ENCODE measurements around the gene NAV2.
A peak's percentile ranks its signal among the peaks of the same experiment; 100 is the strongest.

NAV2 gene, protein sequence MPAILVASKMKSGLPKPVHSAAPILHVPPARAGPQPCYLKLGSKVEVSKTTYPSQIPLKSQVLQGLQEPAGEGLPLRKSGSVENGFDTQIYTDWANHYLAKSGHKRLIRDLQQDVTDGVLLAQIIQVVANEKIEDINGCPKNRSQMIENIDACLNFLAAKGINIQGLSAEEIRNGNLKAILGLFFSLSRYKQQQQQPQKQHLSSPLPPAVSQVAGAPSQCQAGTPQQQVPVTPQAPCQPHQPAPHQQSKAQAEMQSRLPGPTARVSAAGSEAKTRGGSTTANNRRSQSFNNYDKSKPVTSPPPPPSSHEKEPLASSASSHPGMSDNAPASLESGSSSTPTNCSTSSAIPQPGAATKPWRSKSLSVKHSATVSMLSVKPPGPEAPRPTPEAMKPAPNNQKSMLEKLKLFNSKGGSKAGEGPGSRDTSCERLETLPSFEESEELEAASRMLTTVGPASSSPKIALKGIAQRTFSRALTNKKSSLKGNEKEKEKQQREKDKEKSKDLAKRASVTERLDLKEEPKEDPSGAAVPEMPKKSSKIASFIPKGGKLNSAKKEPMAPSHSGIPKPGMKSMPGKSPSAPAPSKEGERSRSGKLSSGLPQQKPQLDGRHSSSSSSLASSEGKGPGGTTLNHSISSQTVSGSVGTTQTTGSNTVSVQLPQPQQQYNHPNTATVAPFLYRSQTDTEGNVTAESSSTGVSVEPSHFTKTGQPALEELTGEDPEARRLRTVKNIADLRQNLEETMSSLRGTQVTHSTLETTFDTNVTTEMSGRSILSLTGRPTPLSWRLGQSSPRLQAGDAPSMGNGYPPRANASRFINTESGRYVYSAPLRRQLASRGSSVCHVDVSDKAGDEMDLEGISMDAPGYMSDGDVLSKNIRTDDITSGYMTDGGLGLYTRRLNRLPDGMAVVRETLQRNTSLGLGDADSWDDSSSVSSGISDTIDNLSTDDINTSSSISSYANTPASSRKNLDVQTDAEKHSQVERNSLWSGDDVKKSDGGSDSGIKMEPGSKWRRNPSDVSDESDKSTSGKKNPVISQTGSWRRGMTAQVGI (N-terminal part only)

DNA sequence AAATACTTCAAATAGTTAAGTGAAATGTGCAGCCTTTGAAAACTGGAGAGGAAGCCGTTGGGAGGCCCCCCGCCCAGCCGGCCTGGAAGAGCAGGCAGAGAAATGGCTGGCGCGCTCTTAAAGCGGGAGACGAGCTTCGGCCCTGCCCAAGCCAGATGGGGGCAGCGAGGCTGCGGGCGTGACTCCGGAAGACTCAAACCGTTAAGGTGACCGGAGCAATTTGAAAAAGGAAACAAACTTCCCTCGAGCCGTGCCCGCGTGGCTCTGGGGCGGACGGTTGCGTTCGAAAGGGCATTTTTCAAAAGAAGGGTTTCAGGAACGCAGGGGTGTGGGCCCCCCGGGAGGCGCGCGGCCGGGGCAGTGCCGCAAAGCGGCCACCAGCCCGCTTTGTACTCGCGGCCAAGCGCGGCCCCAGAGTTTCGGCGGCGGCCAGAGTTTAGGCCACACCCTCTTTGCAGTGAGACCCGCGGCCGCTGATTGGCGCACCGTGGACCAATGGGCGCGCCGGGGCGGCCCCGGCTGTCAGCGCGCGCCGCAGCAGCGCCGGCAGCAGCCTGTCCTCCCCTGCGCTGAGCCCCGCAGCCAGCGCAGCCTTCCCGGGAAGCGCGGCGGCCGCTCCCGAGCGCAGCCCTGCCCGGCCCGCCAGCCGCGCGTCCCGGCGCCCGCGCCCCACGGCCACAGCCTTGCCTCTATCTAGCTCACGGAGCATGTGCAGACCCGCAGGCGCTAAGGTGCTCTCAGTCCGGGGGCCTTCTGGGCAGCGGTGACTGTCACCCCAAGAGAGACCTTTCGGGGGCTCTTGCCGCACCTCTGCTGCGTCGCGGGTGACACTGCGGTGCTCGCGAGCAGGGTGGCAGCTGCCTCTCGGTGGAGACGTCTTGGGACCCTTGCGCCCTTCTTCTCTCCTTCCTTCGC lies at the start of gene NAV2:
TSS of gene NAV2 (plus strand) at position 557 of the 915 bp plus-strand sequence. CDS start 859 bp downstream, outside the sequence.
- peak; percentile 81 for DNase-seq

DNA sequence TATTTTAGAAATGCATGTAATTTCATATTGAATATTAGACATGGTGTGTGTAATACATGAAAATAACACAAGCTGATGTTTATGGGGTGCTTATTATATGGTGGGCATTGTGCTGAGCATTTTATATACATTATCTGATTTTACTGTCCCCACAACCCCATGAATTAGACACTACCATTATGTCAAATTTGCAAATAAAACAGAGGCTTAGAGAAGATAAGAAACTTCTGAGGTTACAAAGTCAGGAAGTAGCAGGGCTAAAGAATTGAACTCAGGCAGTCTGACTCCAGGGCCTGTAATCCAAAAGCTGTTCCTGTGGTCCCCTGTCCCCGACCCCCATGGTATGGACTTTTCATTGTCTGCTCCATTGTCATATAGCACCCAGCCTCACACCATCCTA lies 49.4 kb upstream of the NAV2 start:
- no peak for DNase-seq

DNA sequence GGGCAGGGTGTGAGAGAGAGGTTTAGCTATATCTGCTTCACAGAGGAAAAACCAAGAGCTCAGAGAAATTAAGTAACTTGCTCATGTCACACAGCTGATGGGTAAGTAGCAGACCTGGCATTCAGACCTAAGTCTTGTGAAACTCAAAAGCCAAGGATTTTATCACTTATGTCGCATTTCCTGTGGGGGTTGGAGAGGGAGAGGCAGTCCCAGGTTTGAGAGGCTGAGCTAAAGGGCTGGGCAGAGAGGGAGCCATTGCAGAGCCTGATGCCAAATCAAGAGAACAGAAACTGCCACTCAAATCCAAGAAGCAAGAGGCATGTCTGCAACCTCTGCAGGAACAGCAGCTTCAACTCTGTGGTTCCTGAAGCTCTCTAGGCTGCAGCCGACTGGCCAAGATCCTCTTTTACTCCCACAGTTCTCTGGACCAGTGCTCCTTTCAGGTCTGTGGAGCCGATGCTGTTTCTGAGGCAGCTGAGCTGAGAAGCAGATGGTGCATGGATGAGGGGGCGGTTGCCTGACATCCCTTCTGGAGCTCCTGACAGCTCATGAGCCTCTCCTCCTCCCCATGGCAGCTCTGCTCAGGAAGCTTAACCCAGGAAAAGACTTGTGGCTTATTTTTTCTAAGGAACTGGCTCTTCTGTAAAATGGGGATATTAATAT lies 47.6 kb upstream of the NAV2 start:
- DNase-seq = no peak

DNA sequence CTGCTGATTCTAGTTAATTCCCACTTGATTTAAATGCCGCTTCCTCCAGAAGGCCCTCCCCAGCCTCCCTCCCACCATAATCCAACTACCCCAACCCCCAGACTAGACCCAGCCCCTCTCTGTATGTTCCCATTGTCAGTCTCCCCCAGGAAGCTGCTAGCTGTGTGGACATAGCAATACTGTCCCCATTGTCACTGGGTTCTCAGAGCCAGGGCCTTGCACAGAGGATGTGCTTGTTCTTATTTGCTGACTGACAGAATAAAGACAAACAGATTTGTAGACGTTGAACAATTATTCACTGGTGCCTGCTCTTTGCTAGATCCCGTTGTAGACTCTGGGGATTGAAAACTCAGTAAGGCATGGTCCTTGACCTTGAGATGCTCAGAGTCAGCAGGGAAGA lies 45.7 kb upstream of the NAV2 start:
- no peak for DNase-seq

DNA sequence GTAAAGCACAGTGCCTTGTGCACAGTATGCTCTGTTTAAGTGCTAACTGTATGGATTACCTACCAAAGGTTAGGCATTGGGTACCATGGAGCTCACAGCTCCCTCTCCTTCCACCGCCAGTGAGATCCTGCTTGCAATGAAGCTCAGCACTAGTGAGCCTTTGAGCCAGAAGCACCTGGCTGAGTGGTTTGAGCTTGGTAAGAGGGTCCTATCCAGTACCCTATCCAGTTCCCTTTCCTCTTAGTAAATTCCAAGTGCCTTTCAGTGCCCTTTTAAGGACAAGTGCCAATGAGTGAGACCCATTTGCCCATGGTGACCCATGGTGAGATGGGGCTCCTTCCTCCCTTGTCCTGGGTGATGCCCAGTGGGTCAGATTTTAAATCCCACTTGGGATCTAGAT lies 43.1 kb upstream of the NAV2 start:
- no peak for DNase-seq

DNA sequence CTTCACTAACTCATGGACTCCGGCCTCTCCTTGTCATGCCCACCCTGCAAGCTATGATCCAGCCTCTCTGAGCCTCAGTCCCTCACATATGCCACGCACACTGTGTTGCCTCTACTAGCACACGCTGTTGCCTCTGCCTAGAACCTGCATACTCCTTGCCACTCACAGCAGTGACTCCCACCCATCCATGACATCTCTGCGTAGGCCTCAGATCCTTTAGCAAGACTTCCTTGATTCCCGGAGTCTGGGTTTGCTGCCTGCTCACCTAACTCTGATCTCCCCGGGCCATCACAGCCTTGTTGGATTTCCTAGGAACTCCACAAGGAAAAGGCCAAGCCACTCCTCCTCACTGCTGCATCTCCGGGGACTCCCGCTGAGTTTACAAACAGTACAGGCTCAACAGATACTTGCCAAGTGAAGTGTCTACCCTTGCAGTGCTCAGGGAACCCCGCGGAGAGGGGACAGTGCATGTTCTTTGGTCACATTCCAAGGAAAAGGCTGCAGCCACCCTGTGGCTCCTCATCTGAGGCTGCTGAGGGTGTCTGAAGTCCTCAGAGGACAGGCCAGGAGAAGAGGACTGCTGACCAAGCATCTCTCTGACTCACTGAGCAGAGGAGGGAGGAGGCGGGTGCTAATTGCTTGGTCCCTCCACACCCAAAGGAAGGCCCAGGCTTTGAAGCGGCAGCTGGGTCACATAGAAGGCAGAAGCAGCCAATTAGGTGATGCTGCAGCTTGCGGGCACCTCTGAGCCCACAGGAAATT lies 42.4 kb upstream of the NAV2 start:
- DNase-seq = no peak

DNA sequence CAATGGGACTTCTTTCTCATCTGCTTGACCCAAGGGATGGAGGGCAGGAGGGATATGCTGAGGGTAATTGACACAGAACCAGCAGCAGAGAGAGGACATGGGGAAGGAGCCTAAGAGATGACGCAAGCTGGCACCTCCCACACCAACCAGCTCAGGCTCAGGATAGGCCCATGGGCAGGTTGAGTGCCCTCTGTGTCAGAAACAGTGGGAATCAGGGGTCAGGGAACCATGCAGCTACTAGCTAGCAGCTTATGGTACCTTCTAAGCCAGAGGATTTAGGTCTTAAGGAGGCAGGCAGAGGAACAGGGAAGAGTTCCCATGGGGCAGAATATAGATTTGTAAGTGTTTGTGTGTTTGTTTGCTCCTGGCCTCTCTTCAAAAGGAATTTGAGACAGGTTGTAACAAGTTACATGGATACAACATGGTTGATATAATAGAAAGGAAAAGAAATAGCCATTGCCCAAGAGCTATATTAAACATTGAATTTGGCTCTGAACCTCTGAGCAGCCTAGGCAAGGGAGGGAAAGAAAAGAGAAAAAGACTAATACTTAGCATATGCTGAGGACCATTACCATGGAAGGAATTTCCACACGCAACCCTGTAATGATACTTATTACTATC lies 39.9 kb upstream of the NAV2 start:
- DNase-seq = no peak

DNA sequence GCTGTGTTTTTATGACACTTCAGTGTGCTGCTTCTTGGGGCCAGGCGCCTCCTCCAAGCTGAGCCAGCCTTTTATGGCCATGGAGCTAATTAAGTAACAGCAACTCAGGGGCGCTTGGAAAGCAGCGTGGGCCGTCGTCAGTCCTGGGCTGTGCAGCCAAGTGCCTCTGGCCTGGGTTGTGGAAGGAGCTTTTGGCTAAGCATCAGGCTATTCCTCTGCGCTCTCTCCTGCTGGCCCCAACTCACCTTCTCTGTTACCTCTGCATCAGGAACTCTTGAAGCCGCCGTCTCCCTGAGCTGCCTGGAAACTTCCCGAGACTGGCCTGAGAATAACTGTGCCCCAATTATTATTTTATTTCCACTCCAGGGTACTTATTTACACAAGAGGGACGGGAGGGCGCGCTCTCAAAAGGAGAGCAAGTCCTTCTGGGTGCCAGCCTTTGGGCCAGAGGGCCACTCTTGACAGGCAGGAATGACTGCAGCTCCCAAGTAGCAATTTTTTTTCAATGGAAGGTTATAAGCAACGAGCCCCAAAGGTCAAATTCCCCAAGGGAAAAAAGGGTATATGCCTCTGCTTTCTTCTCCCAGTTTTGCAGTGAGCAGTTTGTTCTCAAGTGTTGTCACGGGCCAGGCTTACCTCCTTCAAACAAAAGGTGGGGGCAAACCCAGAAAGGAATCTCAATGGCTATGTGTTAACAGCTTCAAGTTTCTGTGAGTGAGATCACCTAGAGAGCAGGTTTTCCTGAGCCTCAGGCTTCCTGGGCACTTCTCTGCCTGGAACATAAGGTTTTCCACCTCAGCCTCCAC lies 38.5 kb upstream of the NAV2 start:
- no peak for DNase-seq

DNA sequence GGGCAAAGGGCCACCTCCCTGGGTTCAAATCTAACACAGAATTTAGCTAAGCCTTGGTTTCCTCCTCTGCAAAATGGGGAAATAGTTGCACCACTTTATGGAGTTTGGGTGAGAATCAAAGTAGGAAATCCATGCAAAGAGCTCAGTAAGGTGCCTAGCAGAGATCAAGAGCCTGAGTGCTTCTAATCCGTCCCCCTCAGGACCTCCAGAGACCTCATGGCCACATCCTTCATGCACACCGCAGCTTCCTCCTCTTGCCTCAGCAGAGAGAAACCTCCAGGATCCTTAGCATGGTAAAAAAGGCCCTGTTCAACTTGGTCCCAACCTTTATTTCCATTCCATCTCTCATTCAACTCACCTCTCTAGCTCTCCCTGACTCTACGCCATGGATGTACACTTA lies 37.8 kb upstream of the NAV2 start:
- DNase-seq = no peak

DNA sequence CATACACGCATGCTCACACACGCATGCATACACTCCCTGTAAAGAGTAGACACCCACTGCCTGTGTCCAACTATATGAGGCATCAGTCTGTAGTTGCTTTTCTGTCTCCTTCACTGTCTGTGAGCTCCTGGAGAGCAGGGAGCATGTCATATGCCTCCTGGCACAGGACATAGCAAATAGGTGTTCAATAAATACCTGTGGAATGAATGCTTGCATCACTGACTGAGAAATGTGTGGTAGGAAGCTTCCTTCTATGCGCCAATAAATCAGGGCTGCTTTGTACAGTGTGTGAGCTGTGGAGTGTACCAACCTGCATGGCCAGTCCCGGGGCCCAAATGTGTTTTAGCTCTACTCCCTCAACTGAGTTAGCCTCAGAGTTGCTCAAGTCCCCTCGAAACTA lies 37.2 kb upstream of the NAV2 start:
- DNase-seq = no peak

DNA sequence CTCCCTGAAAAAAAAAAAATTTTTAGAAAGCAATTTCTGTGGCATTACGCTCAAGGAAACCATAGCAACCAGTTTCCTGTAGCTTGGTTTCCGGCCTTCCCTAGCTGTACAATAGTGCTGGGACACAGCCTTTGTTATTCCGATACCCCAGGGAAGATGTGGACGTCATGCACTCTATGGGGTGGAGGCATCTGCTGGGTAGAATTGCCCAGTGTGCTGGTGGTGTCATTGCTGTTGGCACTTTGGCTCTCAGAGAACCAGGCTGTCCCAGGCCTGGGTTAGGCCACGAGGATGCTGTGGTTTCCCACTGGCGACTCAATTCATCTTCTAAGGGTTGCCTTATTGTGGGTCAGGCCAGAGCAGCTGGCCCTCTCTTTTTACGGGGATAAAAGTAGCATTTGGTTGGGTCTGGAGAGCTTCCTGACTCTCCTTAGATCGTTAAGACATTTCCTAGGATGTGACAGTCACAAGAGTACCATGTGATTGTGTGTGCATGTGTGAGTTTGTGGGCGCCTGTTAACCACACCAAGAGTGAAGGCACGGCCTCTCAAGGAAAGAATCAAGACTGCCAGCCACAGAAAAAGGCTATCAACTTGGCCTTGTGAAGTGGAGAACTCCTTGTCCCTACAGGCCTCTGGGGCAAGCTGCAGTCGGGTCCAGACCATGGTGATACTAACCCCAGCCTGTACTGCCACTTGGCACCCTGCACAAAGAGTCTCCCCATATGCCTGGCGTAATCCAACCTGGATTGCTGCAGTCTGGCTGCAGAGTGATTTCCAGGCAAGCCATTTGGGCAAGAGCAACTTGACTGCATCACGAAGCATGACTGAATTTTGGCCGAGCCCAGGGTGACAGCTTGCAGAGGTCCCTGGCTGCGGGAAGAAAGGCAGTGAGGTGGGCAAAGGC lies 35.9 kb upstream of the NAV2 start:
- DNase-seq = no peak

DNA sequence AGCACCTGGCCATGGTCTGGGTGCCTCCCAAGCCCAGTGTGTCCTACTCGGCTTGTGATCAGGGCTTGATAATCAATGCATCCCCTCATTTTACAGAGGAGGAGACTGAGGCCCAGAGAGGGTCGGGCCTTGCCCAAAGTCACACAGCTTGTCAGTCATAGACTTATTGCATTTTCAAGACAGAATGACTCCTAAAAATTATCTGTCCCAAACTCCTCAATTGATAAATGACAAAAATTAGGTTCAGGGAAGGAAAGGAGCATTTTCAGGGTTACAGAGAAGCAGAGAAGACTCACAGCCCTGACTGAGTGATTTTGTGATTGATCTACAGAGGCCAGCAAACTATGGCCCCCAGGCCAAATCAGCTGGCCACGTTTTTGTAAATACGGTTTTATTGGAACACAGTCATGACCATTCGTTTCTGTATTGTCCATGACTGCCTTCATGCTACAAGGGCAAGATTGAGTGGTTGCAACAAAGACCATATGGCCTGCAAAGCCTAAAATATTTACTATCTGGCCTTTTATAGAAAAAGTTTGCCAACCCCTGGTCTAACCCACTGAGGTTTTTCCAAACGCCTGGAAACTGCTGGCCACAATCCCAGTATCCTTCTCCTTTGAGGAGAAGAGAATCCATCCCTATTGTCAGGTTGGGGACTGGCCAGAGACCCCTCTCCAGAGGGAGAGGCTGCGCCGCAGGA lies 35.1 kb upstream of the NAV2 start:
- no peak for DNase-seq

DNA sequence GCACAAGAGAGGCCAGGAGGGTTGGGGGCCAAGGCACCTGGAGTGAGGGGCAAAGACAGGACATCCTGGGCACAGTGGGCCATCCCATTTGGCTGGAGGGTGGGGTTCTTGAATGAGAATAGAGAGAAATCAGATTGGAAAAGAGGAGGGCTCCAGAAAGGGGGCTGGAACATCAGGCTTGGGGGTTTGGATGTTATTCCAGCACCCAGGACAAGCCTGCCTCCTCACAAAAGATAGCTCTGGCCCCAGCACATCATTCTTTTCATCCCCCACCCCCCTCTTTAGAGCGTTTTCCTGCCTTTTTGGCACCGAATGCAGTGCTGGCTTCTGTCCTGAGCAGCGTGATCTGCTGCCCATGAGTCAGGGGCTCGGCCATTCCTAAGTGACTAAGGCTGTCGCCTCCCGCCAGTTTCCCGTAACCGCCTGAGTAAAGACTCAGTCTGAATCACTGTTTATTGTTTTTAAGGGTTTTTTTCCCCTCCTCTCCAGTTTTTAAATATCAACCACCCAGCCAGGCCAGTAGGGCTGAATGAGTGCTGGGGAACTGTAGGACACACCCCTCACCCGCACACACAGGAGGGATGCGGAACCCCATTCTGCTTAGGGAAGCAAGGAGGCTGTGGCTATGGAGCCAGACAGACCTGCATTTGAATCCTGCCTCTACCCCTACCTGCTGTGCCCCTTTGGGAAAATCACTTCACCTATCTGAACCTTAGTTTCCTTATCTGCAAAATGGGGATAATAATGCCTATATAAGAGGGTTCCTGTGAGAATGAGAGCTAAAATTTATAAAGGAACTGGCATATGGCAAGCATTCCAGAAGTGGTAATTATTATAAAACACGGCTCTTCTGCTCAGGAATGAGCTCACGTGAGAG lies 32.4 kb upstream of the NAV2 start:
- no peak for DNase-seq

DNA sequence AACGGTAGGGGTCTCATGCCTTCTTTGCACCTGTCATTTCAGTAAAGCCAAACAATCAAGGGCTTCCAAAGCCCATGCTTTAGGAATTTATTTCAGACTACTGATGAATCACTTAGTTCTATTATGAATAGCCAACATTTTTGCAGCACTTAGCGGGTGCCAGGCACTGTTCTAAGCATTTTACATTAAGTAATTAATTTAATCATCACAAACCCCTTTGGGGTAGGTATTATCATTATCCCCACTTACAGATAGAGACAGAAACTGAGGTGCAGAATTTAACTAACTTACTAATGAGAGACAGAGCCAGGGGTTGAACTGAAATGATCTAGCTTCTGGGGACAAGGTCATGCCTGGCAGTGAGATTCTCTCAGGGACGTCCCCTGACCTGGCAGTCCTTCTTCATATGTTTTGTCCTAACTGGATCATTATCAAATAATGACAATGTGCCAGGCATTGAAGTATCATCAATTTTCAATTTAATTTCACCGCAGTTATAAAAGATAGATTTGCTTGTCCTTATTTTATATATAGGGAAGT lies 31.7 kb upstream of the NAV2 start:
- no peak for DNase-seq

DNA sequence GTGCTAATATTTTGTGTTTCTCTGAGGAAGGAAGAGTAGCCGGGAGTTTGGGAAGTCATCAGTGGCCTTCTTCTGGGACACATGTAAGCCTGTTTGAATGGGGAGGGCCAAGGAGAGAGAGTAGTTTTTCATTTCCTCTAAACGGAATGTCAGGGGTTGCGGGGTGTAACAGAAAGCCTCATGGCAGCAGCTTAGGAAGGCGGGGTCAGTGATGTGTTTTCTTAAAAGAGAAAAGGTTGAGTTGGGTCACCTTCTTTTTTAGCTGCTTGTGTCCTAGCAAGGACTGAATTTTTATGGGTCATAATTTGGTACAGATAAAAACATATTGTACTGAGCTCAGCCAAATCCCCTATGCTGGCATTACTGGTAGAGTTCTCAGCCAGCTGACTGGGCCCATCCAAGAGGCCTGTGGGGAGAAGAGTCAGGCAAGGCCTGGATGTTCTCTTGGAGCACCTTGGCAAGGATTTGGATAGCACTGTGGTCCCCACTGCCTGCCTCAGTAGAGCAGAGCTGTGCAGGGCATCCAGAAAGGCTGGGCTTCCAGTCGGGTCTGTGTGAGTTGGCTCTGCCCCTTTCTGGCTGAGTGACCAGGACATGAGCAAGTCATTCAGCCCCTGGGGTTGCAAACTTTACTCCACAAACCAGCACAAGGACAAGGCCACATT lies 29.4 kb upstream of the NAV2 start:
- no peak for DNase-seq

DNA sequence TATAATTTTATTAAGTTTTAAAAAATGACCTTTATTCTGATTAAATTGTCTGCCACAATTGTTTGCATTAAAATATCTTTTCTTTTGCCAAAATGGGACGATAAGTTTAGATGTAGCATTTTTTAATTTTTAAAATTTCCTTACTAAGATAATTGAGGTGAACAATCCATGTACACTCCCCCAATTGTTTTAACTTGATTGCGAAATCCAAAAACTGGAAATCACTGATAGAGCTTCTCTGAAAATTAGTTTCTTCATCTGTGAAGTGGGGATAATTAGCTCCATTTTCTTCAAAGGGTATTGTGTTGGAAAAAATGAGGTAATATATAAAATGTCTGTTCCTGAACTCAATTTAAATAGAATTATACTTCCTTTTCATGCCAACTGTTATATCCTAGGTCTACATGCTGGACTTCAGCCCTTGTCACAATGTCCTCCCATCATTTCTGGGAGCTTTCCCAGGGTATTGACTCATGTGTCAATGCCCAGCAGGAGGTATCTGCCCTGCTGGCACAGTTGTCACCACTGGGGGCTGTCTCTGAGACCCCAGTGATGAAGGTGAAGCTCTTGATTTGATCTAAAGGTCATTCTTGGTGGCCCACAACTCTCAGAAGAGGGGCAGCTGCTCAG lies 28.7 kb upstream of the NAV2 start:
- DNase-seq = no peak

Measured in CD4-positive, alpha-beta T cell treated with Interleukin-10 for 1 hour (primary cell).